HG03060 (cell line): ENCODE results near the gene EML1.

Experiments used
- ATAC-seq: cut with Tn5 transposase; IDR thresholded peaks from one replicate; pipeline ENCODE4 v1.9.1; 2021; ENCODE audit warnings: low read depth, moderate number of reproducible peaks; ENCODE audit not compliant: unreplicated experiment

EML1 gene, protein sequence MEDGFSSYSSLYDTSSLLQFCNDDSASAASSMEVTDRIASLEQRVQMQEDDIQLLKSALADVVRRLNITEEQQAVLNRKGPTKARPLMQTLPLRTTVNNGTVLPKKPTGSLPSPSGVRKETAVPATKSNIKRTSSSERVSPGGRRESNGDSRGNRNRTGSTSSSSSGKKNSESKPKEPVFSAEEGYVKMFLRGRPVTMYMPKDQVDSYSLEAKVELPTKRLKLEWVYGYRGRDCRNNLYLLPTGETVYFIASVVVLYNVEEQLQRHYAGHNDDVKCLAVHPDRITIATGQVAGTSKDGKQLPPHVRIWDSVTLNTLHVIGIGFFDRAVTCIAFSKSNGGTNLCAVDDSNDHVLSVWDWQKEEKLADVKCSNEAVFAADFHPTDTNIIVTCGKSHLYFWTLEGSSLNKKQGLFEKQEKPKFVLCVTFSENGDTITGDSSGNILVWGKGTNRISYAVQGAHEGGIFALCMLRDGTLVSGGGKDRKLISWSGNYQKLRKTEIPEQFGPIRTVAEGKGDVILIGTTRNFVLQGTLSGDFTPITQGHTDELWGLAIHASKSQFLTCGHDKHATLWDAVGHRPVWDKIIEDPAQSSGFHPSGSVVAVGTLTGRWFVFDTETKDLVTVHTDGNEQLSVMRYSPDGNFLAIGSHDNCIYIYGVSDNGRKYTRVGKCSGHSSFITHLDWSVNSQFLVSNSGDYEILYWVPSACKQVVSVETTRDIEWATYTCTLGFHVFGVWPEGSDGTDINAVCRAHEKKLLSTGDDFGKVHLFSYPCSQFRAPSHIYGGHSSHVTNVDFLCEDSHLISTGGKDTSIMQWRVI

DNA sequence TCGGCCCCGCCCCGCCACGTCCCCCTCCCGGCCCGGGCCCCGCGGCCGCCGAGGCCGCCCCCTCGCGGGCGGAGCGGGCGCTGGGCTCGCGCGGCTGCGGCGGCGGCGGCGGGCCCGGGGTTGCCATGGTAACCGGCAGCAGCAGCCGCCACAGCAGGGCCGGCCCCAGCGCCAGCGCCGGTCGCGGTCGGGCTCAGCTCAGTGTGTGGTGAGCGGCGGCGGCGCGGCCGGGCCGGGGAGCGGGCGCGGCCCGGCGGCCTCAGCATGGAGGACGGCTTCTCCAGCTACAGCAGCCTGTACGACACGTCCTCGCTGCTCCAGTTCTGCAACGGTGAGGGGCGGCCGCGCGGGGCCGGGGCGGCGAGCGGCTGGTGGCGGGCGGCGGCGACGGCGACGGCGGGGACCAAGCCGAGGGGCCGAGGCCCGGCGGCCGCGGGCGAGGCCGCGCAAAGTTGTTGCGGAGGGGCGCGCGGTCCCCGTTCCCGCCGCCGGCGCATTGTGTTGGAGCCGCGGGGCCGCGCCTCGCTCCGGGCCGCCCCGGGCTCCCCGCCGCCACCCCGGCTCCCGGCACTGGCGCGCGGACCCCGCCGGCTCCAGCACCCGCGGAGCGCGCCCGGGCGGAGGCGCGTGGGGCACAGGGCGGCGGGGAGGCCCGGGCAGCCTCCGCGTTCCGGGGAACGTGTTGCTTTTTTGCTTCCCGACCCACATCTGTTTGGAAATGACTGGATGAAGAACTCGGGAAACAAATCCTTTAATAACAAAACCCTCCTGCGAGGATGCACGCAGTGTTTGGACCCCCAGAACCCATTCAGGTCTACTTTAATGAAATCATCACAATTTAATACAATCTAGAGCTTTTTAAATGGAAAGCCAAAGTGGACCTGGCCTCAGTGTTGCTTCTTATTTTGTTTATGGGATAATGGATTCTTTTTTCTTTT, at the start of gene EML1:
EML1 (plus strand) TSS at position 201 of the 938 bp plus-strand sequence; CDS start at position 265, 64 bp downstream.
- ATAC-seq = no peak

DNA sequence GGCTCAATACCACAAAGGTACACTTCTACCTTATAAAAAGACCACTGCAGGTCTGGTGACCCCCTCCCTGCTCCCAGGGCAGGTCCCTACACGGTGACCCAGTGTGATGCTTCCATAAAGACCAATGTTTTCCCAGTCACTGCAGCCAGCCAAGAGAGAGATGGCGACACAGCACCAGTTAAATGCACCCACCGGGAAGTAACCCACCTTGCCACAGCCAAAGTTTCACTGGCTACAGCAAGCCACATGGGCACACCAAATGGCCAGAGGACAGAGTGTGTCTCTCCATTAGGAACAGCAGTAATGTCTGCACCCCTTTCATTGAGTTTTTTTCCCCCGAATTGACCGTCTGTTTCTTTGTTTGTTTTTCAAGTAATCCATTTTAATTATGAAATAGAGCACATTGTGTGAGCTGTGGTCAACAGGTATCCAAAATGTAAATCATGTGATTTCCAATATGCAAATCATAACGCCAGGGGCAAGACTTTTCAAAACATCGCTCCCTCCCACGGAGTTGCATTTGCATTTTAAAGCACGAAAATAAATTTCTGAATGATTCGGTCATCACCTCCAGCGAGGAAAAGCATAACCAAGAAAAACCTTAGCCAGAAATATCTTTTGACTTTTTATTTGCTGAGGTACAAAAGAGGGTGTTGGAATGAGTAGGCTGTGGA, 48.9 kb upstream of the EML1 start:
- no peak for ATAC-seq

DNA sequence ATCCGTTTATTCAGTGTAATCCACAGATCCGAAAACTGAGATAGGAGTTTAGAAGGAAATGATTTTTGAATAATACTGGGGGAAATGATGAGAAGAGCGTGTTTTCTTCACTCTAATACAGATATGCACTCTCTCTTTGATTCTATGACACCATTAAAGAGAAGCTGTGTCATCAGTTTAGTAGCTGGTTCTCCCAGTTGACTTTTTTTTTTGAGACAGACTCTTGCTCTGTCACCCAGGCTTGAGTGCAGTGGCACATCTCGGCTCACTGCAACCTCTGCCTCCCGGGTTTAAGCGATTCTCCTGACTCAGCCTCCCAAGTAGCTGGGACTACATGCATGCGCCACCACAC, 48.4 kb upstream of the EML1 start:
- ATAC-seq = no peak

DNA sequence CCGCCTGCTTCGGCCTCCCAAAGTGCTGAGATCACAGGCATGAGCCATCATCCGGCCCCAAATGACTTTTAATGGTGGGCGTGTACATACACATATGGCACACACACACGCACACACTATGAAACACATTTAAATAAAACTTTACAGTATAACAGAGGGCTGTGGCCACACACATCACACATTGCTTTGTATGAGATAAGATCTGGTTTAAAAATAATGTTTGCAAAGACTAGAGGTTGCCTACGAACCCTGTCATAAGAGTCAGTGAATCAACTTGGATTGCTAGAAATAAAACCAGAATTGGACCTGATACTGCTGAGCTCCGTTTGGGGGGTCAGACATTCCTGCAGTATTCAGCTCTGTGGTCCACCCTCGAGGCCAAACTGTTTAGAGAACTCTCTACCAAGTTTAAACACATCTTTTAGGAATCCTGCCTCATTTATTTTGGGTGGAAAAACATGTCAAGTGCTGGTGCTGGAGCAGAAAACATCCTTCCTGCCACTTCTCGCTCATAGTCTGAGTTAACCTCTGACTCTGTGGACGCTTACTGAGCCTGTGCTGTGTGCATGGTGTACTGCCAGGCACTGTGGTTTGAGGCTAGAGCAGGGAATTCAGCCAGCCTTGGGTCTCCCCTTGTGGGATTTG, 47.8 kb upstream of the EML1 start:
- ATAC-seq = no peak

DNA sequence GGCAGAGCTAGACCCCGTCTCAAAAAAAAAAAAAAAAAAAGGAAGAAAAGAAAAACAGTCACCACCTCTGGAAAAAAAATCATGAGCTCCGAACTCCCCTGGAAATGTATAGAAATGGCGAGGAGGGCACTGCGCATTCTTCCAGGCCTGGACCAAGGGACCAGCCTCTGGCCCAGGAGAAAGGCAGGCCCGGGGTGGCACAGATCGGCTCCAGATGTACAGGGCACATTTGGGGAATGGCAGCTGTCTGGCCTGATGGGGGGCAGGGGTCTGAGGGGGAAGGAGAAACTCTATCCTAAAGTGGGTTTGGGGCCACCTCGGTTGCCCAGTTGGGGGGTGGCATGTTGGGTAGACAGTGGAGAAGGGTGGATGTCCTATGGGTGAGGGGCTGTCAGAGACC, 46.0 kb upstream of the EML1 start:
- ATAC-seq = no peak

DNA sequence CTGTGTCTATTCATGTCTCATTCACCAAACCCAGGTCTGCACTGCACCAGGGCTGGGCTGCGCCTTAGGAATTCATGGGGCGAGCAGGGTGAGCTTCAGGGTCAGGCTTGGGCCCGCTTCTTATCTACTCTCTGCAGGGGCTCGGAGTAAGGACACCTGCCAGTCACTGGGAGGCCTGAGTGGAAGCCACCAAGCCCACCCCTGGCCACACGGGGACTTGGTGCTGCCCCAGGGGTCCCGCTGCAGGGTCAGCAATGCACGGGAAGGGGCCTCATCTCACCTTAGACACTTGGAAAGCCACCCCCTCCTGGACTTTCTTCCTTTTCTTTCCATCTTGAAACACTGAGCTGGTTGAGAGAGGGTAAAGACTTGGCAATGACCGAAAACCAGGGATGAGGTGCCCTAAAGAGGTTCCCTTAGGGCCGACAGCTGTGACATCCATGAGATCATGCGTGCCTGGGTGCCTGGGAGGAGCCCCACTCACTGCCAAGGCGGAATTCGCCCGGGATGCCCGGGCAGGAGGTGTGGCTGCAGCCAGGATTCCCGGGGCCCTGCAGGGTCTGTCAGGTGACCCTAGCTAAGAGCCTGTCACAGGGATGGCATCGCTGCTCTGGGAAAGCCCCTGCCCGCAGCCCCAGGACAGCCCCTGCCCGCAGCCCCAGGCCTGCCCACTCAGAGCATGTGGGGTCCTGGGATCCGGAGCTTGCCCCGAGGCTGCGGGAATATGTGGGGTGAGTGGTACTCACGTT, 45.5 kb upstream of the EML1 start:
- no peak for ATAC-seq

DNA sequence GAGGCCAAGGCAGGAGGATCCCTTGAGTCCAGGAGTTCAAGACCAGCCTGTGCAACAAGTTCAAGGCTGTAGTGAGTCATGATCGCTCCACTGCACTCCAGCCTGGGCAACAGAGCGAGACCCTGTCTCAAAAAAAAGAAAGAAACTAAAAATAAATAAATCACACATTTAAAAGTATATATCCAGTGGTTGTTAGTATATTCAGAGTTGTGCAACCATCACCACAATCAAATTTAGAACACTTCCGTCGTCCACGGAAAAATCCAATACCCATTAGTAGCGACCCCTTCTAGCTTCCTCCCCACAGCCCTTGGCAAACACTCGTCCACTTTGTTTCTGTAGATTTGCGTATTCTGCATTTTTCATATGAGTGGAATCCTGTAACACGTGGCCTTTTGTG, 44.7 kb upstream of the EML1 start:
- ATAC-seq = no peak

DNA sequence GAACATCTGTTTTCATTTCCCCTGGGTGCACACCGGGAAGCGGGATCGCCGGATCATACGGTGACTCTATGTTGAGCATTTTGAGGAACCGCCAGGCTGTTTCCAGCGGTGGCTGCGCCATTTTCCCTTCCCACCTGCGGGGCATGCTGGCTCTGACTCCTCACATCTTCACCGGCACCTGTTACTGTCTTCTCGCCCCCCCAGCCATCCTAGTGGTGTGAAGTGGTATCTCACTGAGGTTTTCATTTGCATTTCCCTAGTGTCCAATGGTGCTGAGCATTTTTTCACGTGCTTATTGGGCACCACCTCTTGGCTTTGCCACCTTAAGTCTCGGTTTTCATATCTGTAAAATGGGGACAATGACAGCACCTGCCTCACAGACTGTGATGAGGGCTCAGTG, 44.1 kb upstream of the EML1 start:
- ATAC-seq = no peak

DNA sequence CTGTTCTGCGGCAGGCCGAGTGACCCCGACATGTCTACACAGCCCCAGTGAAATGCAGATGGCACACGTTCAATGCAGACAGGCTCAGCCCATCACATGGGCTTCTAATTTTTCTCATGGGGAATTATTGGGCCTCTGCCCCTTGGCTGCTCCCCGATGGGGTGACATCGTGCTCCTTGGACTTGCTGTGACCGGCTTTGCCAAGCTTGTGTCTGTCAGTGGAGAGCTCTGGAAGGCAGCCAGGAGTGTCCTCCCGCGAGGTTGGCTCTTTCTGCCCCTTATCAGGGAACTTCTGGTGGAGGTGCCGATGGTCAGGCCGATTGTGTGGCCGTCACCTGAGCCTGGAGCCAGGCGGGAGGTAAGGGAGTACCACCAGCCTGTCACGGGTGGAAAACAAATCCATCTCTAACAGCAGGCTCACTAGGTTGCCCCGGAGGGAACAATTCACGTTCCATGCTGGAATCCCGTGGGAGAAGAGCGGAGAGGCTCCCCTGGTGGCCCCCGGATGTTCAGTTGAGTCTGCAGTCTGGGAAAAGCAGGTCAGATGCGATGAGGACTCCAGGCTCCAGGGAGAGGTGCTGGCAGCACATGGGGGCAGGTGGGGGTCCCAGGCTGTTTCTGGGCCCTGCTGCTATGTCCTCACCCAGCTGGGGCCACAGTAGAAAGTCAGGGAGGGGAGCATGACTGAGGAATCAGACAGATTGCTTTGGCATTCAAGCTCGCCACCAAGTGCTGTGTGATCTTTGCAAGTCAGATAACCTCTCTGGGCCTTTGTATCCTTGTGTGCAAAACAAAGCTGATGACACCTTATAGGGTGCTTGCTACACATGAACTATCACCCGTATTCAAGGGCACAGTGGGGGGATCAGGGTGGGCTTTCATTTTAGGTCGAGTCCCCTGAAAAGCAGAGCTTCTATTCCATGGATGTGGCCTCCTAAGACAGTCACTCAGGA, 43.2 kb upstream of the EML1 start:
- ATAC-seq = no peak

DNA sequence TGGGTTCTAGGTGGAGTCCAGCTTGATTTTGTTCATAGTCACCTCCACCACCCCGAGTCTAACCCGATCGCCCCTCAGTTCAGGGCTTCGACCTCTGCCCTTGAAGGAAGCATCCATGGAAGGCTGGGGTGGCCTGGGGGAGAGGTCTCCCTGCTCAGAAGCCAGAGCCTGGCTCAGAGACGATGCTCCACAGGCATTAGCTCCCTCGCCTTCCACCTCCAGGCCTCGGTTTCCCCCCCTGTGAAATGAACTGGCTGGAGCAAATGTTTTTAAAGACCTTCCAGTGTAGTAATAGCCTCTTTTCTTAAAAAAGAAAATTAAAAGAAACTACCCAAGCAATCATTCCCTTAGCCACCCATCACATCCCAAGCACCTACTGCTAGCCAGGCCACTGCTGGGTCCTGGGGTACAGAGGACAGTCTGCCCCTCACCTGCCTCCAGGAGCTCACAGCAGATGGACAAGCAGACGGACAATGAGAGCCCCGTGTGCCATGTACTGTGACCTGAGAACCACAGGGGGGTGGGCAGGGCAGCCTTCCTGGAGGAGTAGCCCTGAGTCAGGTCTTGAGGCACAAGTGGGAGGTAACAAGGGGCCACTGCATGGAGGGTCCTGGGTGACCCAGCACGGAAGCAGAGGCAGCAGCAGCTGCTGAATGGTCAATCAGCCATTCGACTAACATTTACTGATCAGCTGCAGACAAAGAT, 42.3 kb upstream of the EML1 start:
- ATAC-seq = no peak

DNA sequence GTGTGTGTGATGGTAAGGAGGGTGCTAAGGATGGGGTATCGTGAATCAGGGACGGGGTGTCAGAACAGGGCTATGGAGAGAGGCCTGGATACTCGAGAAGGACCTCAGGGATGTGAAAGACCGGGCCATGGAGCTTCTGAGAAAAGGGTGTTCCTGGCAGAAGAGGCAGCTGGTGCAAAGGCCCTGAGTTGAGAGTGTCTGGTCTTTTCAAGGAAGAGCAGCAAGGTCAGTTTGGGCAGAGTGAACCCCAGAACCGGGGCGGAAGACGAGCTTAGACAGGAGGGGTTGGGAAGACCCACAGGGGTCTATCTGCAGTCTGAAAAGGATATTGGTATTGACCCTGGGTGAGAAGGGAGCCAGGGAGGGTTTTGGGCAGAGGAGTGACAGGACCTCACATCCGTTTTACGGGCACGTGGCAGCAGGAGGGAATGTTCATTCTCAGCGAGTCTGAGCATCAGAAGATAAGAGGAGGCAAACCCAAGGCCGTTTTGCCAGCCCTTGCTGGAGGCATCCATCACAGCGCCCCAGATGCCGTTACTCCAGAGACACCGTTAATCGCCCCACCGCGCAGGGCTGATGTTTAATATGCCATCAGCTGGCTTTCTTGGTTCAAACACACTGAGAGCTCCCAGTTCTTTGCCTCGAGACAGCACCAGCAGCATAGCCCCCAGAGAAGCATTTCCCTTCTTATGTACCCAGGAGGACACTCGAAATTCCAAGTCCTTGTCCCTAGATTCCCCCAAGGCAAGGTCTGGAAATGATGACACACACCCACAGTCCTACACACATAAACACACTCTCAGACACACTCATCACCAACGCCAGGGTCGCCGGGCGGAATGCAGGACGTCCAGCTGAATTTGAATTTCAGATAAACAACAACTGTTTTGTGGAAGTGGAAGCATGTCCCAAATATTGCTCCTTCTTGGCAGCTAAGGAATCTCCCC, 41.4 kb upstream of the EML1 start:
- no peak for ATAC-seq

DNA sequence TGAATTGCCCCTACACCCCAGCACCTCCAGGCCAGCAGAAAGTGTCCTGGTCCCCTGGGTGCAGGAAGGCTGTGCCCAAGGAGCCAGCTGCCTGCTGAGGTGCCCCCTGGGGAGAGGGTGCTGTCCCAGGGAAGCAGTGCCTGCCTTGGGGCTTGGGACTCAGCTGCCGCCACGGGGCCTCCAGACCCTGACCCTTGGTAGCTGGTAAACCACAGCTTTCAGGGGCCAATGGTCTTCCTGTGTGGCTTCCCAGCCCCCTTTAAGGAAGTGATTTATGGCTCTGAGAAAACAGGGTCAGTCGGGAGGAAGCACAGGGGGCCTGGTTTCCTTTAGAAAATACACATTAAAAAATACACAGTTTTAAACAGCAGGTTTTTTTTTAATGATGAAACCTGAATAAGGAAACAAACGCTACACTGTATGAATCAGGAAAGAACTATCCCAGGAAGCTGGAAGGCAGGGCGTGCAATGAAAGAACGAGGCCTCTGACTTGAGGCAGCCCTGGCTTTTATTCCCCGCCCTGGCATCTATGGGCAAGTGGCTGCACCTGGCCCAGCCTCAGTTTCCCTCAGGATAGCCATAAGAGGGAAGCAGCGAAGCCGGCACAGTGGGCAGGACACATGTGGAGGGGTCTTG, 40.6 kb upstream of the EML1 start:
- ATAC-seq = no peak

DNA sequence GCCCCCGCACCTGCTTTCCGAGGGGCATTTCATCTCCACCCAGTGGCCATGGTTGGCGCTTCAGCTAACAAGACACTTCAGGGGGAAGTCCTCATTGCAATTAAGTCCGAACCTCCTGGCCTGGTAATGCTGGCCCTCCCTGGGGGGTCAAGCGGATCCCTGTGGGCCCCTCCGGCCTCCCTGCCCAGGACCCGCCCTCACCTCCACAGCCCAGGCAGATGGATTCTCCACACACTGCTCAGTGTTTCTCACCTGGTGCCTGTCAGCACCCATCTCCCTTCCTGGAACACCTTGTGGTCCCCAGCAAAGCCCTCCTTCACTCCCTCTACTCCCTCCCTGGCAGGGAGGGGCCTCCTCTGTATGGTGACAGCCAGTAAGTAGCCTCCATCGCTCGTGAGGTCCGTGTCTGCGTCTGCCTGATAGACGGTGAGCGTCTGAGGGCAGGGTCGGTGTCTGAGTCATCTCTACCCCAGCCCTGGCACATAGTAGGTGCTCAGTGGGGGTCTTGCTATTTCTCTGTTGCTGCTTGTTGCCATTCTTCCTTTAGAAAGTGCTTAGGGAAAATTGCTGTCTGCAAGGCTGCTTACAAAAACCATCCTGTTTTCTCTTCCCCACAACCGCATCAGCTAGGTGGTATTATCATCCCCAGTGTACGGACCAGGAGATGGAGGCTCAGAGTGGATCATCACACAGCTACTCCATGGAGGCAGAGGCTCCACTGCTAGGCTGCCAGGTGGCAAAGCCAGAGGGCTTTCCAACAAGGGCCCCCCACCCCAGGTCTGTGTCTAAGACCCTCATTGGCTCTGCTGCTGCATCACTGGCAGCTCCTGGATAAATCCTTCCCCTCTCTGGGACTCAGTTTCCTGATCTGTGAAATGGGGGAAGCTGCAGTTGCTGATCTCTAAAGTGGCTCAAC, 39.7 kb upstream of the EML1 start:
- no peak for ATAC-seq

DNA sequence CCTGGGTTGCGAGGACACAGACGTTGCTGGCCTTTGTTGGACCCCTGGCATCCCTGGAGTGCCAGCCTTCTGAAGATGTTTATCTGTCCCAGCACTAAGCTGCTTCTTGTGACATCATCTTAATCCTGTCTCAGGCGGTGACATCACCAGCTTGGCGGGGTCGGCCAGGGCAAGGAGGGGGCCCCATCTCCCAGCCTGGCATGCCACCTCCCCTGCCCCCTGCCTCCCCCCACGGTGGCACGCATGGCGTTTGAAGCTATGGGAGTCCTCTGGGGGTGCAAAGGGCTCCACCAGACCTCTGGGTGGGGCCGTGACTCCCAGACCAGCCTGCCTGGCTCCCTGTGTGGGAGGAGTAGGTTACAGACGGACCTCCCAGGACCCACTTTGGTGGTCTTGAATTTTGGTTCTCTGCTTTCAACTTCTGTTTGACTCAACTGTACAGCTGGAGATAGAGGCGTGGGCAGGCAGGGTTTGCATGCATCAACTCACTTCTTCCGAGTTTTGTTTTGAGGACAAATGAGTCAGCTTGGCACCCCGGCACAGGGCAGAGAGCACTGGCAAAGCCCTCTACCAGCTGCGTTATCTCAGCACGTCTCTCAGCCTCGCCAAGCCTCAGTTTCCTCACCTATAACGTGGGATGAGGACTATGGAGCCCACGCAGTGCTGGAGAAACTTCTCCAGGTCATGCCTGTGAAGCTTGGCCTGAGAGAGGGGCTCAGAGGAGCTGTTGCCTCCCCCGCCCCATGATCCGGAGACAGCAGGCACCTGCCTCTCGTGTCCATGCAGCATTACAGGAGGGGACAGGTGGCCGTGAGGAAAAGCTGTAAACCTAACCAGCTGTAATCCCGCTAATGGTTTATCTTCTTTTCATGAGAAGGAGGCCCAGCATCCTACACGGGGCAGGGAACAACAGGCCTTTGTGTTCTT, 38.8 kb upstream of the EML1 start:
- no peak for ATAC-seq
